Regular cardiac myocyte (primary cell): ENCODE results near the gene XAGE5. TPM values are rescaled to one million over a fixed set of nuclear protein-coding genes. Genes with fewer than 3 reads are reported as not detected.

Experiments used
- total RNA-seq: library from RNA; depleted of rRNA; stranded (reverse); fragments of >200 nt; gene quantifications from 2 replicates; pipeline ENCODE4 v1.2.3, GENCODE V29; 2014

XAGE5 gene, protein sequence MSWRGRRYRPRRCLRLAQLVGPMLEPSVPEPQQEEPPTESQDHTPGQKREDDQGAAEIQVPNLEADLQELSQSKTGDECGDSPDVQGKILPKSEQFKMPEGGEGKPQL
- not detected in 2 replicates for total RNA-seq

DNA sequence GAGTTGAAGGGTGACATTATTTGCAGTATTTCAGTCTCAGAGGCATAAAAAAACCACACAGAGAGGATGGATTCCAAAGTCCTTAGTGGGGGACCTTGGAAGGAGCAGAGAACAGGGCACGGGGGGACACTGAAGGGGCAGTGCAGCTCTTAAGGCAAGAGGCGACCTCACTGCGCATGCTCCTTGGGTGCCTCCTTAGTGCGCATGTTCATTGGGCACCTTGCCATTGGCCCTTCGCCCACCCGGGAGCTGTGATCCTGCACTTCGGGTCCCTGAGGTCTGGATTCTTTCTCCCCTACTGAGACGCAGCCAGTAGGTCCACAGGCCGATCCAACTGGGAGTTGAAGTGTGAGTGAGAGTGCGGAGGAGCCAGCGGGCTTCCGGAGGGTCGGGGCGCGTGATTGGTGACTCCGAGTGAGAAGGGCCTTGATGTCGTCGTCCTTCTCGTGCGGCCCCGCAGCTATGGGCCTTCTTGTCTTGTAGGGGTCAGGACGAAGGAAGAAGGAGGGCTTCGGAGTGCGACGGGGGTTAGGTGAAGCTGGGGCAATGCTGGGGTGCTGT, at the start of gene XAGE5:
XAGE5 (plus strand) TSS at position 223 of the 561 bp plus-strand sequence. CDS start 1,280 bp downstream, outside the sequence.

DNA sequence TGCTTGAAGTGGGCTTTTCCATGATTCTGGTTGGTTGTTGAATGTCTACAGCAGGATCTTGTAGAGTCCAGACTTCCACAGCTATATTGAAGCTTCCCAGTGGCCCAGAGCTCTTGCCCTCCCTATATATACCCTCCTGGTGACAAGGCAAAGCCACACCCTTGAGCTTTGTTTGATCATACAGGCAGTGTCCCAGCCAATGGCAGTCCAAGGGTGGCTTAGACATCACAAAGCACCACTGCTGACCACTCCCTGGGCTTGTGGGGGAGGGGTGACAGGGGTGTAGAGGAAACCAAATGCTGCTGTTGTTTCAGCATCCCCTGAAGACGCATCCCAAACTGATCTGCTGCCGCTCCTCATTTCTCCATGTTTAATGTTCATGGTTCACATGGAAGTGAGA, 13.8 kb upstream of the XAGE5 start, which contains the start of gene SPANXN5:
SPANXN5 (minus strand) TSS at position 101 of the 400 bp plus-strand sequence; CDS start at position 22, 79 bp downstream.

Other genes with a start within 250 kb of the XAGE5 start
- gene SSX7, start 156.4 kb upstream of the XAGE5 start, total RNA-seq, result not detected in 2 replicates
- not detected in 2 replicates for gene SSX2, start 104.1 kb upstream of the XAGE5 start, total RNA-seq
- not detected in 2 replicates for gene SSX2B, start 60.0 kb upstream of the XAGE5 start, total RNA-seq
- gene SPANXN5, start 13.9 kb upstream of the XAGE5 start, total RNA-seq, result not detected in 2 replicates
- not detected in 2 replicates for gene XAGE3, start 56.8 kb downstream of the XAGE5 start, total RNA-seq
- gene FAM156B, start 86.0 kb downstream of the XAGE5 start, total RNA-seq, result 17.2 and 17.6 TPM in 2 replicates
- gene FAM156A, start 147.2 kb downstream of the XAGE5 start, total RNA-seq, result 11.3 and 20.9 TPM in 2 replicates
- 2.0 and 2.1 TPM in 2 replicates for gene GPR173, start 237.5 kb downstream of the XAGE5 start, total RNA-seq